ENCODE measurements around the gene TRIM17.

GRCh38 chr1:228462560-228462959 is 45.9 kb upstream of the TRIM17 start:
- TF ChIP-seq, protein P1, sequence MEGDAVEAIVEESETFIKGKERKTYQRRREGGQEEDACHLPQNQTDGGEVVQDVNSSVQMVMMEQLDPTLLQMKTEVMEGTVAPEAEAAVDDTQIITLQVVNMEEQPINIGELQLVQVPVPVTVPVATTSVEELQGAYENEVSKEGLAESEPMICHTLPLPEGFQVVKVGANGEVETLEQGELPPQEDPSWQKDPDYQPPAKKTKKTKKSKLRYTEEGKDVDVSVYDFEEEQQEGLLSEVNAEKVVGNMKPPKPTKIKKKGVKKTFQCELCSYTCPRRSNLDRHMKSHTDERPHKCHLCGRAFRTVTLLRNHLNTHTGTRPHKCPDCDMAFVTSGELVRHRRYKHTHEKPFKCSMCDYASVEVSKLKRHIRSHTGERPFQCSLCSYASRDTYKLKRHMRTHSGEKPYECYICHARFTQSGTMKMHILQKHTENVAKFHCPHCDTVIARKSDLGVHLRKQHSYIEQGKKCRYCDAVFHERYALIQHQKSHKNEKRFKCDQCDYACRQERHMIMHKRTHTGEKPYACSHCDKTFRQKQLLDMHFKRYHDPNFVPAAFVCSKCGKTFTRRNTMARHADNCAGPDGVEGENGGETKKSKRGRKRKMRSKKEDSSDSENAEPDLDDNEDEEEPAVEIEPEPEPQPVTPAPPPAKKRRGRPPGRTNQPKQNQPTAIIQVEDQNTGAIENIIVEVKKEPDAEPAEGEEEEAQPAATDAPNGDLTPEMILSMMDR (IDR thresholded peaks at IDR 0.05) = no peak
- TF ChIP-seq POLR2A (IDR thresholded peaks at IDR 0.05) = no peak
